Lower leg skin (tissue), 3 donors: Measurements from ENCODE around the gene IFT122.

Source experiments
- POLR2A ChIP-seq, 2 donors: fragments of 450-650 bp; IDR thresholded peaks; one replicate each; pipeline ENCODE4 v1.6.1; 2016 to 2017; ENCODE audit warnings: antibody characterized with exemption in 2 of 2, mild to moderate bottlenecking in 1 of 2, moderate library complexity in 1 of 2
- TF ChIP-seq, protein P1 (sequence below), 3 donors: fragments of 450-650 bp; IDR thresholded peaks; one replicate each; pipeline ENCODE4 v1.5.1; 2016; ENCODE audit warnings: antibody characterized with exemption in 3 of 3, mild to moderate bottlenecking in 3 of 3, moderate library complexity in 2 of 3

DNA sequence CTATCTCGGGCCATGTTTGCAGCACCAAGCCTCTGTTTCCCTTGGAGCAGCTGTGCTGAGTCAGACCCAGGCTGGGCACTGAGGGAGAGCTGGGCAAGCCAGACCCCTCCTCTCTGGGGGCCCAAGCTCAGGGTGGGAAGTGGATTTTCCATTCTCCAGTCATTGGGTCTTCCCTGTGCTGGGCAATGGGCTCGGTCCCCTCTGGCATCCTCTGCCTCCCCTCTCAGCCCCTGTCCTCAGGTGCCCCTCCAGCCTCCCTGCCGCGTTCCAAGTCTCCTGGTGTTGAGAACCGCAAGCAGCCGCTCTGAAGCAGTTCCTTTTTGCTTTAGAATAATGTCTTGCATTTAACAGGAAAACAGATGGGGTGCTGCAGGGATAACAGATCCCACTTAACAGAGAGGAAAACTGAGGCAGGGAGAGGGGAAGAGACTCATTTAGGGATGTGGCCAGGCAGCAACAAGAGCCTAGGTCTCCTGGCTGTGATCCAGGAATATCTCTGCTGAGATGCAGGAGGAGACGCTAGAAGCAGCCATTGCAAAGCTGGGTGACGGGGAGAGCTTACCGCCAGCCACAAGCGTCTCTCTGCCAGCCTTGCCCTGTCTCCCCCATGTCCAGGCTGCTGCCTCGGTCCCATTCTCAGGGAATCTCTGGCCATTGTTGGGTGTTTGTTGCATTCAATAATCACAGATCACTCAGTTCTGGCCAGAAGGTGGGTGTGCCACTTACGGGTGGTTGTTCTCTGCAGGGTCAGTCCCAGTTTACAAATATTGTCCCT, 89.6 kb downstream of the IFT122 start:
- no peak for TF ChIP-seq POLR2A (IDR thresholded peaks at IDR 0.05)
- TF ChIP-seq, protein P1, sequence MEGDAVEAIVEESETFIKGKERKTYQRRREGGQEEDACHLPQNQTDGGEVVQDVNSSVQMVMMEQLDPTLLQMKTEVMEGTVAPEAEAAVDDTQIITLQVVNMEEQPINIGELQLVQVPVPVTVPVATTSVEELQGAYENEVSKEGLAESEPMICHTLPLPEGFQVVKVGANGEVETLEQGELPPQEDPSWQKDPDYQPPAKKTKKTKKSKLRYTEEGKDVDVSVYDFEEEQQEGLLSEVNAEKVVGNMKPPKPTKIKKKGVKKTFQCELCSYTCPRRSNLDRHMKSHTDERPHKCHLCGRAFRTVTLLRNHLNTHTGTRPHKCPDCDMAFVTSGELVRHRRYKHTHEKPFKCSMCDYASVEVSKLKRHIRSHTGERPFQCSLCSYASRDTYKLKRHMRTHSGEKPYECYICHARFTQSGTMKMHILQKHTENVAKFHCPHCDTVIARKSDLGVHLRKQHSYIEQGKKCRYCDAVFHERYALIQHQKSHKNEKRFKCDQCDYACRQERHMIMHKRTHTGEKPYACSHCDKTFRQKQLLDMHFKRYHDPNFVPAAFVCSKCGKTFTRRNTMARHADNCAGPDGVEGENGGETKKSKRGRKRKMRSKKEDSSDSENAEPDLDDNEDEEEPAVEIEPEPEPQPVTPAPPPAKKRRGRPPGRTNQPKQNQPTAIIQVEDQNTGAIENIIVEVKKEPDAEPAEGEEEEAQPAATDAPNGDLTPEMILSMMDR (IDR thresholded peaks at IDR 0.05), result no peak
